ENCODE results near the gene RCL1.
A peak's percentile ranks its signal among the peaks of the same experiment; 100 is the strongest.
"Not testable (repeated sequence)": the region's sequence is repeated elsewhere in the genome, so short reads cannot be mapped to it uniquely, and the experiment has no call there.

Gene RCL1

DNA sequence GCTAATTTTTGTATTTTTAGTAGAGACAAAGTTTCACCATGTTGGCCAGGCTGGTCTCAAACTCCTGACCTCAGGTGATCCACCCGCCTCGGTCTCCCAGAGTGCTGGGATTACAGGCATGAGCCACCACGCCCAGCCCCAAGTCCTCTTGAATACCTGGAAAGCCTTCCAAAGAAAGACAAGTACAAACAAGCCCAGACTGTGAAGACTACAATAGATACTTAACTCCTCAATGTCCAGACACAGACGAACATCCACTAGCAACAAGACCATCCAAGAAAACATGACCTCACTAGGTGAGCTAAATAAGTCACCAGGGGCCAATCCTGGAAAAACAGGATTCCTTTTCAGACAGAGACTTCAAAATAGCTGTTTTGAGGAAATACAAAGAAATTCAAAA, 9.6 kb upstream of the RCL1 start:
- DNase-seq (ENCODE audit: low read depth): not testable (repeated sequence)

DNA sequence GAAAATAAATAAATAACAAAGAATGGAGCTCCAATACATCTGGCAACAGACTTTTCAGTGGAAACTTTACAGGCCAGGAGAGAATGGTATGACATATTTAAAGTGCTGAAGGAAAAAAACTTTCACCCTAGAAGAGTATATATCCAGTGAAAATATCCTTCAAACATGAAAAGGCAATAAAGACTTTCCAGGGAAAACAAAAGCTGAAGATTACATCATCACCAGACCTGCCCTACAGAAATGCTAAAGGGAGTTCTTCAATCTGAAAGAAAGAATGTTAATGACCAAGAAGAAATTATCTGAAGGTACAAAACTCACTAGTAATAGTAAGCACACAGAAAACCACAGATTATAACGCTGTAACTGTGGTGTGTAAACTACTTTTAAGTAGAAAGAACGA, 8.3 kb upstream of the RCL1 start:
- DNase-seq (ENCODE audit: low read depth): no peak

DNA sequence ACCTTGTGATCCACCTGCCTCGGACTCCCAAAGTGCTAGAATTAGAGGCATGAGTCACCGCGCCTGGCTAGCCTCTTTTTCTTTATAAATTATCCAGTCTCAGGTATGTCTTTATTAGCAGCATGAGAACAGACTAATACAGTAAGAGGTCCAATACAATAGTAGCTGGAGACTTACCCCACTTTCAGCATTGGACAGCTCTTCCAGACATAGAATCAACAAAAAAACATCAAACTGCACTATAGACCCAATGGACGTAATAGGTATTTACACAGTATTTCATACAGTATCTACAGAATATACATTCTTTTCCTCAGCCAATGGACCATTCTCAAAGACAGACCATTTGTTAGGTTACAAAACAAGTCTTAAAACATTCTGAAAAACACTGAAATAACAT, 6.1 kb upstream of the RCL1 start:
- no peak for DNase-seq (ENCODE audit: low read depth)

DNA sequence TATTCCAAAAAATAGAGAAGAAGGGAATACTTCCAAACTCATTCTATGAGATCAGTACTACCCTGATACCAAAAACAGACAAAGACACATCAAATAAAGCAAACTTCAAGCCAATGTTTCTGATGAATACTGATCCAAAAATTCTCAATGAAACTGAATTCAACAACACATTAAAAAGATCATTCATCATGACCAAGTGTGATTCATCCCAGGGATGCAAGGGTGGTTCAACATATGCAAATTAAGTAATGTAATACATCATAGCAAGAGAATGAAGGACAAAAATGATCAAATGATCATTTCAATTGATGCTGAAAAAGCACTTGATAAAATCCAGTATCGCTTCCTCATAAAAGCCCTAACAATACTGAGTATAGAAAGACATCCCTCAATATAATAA, 4.9 kb upstream of the RCL1 start:
- DNase-seq (ENCODE audit: low read depth): no peak

DNA sequence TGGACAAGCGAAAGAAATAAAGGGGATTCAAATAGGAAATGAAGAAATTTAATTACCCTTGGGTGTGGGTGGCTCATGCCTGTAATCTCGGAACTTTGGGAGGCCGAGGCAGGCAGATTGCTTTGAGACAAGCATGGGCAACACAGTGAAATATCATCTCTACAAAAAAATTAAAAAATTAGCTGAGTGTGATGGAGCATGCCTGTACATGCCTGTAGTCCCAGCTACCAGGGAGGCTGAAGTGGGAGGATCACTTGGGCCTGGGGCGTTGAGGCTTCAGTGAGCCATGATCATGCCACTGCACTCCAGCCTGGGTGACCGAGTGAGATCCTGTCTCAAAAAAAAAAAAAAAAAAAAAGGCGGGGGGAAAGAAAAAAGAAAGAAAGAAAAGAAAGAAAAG, 4.0 kb upstream of the RCL1 start:
- DNase-seq (ENCODE audit: low read depth): no peak

DNA sequence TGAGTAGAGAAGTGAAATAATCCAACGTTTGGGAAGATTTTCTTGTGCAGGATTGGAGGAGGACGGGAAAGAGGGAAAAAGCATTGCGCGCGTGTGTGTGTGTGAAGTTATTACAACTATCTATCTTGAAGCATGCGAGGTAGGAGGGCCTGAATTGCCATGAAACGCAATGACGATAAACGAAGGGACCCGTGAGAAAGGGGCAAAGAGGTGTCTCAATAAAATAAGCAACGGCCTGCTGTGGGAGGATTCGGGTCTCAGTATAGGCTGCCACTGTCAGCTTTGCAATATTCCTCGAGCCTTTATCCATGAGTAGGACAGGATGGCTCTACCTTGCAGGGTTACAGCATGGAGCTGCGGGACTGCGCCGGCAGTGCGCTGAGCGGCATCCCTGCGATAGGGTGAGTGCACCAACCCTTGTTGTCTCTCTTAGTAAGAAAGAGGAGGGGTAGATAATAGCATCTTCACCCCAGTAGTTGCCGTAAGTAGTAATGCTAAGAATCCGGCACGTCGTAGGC, 631 bp upstream of the RCL1 start:
- peak; percentile 7 for DNase-seq (ENCODE audit: low read depth)

DNA sequence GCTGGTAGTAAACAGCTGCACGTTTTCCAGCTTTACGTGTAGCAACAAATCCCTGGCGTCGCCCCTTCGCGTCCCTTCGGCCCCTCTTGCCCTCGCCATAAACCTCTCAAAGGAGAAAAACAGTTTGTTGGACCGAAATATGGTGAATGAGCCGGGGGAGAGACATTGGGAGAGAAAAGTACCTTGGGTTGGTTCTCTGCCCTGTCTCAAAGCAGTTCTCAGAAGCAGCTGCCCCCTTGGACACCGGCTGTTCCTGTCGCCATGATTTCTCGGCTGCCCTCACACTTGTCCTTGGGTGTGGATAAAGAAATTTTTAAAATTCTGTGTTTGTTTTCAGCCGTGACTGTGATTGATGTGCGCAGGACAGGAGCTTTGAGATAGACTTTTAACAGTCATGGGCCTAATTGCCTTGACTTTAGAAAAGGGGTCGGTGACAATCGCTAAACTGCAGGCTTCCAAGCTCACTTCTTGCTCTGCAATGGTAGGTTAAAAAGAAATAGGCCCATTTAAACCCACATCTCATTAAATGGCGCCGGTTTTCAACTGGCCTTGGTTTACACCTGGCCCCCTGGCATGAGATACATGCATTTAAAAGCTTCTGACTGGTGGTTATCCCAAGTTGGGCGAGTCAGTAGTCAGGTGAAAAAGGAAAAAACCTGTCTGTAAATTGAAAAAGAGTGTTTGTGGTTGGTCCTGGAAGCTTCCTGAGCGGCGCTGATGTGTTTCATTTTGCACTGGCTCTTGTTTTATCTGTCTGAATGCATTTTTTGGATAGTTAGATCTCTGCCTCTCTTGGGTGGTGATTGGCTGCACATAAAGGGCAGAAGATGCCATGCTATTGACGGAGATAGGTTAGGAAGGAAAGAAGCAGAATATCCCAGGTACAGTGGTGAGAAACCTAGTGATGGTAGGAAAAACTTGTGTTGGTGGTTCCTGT, 983 bp downstream of the RCL1 start:
- DNase-seq (ENCODE audit: low read depth): peak; percentile 23

DNA sequence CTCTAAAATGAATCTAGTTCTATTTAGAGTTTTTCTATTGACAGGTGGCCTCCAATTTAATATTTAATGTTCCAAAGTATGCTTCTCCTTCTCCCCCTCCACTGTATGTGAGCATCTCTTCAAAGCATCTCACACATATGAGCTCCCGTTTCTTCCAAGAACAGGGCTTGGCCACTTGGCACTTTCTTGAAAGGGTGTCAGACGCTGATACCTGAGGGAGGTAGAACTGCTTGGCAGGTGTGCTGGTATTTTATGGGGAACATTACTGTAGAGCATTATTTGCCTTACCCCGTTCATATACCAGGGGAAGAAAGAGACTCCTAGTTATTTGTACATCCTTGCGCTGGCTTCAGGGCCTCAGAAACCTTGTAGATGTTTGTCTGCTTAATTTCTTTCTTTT, 1.9 kb downstream of the RCL1 start:
- no peak for DNase-seq (ENCODE audit: low read depth)

DNA sequence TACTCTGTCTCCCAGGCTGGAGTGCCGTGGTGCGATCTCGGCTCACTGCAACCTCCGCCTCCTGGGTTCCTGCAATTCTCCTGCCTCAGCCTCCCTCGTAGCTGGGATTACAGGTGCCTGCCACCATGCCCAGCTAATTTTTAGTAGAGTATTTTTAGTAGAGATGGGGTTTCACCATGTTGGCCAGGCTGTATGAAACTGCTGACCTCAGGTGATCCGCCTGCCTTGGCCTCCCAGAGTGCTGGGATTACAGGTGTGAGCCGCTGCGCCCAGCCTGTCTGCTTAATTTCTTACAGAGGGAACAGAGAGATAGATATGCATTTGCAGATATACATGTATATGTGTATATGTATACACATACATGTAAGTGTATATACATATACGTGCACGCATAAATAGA, 2.4 kb downstream of the RCL1 start:
- not testable (repeated sequence) for DNase-seq (ENCODE audit: low read depth)

DNA sequence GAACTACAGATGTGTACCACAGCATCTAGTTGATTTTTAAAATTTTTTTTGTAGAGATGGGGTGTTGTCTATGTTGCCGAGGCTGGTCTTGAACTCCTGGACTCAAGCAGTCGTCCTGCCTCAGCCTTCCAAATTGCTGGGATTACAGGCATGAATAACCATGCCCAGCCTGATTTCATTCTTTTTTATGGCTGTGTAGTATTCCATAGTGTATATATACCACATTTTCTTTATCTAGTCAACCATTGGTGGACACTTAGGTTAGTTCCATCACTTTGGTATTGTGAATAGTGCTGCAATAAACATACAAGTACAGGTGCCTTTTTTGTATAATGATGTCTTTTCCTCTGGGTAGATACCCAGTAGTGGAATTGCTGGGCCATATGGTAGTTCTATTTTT, 3.8 kb downstream of the RCL1 start:
- no peak for DNase-seq (ENCODE audit: low read depth)

DNA sequence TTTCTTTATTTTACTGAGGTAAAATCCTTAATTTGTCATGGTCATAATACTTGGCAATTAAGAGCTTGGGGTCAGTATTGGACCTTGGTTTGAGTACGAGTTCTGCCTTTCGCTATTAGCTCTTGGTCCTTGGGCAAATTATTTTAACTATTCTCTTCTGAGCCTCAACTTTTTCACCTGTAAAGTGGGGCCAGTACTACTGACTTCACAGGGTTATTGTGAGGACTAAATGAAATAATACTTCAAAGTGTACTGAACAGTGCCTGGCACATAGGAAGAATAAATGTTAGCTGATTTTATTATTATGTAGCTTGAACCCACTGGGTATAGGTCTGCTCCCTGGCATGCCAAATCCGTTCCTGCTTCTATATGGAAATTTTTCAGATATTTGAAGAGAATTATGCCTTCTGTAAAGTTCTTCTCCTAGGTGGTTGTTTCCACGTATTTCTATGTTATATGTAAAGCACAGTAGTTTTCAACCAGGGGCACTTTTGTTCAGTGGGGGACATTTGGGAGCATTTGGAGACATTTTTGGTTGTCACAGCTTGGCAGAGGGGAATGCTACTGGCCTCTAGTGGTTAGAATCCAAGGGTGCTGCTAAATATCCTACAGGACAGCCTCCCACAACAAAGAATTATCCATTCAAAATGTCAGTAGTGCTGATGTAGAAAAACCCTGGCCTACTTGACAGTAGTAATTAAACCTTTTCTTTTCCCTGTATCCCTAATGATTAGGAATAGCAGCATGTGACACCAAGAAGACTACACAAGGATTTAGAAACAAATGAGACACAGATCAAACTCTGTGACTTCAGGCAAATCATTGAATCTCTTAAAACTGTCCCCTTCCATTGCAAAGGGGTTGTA, 4.5 kb downstream of the RCL1 start:
- peak; percentile 37 for DNase-seq (ENCODE audit: low read depth)

DNA sequence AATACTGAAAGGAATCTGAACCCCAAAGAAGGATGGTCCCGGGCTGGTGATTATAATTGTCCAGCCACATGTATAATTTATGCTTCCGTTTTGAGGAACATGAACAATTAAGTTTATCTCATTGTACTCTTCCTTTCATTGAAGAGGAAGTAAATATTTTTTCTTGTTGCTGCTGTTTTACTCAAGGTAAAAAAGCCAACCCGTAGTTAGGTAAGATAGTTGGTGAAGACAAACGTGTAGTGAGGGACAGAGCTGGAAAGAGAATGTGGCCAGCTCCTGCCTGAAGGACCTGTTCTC, 5.1 kb downstream of the RCL1 start:
- DNase-seq (ENCODE audit: low read depth): no peak

DNA sequence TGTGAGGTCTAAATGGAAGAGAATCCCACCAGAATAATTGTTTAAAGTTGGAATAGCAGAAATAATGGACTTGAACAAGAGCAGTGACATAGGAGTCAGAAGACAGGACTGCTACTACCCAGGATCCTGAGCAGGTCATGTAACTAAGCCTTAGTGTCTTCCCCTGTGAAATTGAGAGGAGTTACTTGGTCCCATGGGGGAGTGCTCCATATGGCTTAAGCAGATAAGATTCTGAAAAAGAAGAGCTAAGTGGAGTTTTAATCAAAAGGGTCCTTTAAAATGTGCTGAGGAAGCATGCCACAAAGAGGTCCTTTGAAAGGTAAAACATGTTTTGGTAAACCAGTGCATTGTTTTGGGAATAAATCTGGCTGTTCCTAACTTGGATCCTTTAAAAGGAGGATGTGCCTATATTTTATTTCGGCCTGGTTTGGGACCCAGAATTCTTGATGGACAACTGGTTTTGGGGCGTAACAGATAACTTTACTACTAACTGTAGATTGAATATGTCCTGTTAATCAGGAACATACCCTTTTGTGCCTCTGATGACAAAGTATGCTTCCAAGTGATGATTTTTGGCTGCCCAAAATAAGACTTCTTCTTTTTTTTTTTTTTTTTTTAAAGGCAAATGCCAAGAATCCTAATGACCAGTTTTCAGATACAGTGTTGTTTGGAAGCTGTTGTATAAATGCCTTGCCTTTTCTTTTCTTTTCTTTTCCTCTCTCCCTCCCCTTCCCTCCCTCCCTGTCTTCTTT, 5.7 kb downstream of the RCL1 start:
- no peak for DNase-seq (ENCODE audit: low read depth)

DNA sequence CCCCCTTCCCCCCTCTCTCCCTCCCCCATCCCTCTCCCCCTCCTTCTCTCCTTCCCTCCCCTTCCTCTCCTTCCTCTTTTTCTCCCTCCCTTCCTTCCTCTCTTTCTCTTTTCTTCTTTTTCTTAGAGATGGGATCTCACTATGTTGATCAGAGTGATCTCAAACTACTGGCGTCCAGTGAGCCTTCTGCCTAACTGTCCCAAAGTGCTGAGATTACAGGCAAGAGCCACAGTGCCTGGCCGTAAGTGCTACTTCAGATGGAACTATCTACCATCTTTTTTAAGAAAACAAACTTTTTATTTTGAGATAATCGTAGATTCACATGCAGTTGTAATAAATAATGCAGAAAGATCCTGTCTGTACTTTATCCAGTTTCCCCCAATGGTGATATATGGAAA, 6.3 kb downstream of the RCL1 start:
- no peak for DNase-seq (ENCODE audit: low read depth)

DNA sequence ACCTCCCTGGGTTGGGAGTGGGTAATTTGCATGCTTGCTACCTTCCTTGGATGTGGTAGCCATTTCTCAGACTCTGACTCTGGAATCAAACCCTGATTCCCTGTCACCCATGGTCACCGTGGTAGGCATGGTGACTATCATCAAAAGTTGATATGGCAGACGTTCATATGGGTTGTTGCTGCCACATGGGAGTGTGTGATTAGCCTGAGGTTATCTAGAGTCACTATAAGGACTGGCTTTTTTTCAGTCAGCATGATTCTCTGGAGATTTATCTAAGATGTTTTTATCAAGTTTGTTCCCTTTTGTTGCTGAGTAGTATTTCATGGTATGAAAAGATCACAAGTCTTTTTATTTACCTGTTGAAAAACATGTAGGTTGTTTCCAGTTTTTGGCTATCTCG, 7.0 kb downstream of the RCL1 start:
- DNase-seq (ENCODE audit: low read depth): no peak

DNA sequence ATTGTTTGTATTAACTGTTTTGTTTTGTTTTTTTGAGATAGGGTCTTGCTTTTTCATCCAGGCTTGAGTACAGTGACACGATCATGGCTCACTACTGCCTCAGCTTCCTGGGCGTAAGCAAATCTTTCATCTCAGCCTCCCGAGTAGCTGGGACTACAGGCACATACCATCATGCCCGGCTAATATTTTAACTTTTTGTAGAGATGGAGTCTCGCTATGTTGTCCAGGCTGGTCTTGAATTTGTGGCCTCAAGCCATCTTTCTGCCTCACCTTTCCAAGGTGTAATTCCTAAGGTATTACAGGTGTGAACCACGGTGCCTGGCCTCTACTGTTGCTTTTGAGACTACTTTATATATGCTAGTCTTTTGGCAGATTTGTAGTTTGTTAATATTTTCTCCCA, 8.4 kb downstream of the RCL1 start:
- no peak for DNase-seq (ENCODE audit: low read depth)

DNA sequence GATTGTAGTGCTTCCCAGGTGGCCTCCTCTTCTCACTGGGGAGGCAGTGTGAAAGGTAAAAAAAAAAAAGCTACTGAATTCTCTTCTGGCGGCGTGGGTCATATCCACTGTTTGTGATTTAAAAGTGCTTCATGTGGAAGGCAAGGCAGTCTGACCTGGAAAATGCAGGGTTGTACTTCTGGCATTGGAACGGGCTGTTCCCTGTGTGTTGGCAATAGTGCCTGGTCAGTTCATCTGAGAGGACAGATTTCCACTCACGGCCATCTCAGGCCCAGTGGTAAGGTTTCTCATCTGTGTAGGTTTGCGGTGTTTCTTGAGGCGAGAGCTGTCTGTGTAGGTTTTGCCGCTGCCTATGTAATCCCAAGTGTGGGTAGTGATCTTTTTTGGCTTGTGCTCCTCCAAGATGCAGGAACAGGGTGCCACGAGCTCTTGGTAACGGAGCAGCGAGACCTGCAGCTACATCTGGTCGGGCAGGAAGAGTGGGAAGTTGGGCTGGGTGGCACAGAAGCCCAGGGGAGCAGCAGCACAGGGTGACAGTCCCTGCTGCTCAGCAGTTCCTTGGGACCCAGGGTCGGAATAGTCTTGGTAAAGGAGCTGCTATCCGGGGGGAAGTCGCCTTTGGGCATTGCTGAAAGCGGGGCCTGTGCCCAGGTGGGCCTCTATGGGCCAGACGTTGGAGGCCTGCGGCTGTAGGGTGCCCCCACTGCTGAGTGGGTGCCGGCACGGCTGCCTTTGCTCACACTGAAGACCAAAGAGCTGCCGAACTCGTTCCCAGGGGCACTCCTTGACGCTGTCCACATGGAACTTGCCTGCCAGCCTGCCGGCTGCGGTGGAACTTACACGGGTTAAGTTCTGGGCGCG, 11.2 kb downstream of the RCL1 start:
- no peak for DNase-seq (ENCODE audit: low read depth)

DNA sequence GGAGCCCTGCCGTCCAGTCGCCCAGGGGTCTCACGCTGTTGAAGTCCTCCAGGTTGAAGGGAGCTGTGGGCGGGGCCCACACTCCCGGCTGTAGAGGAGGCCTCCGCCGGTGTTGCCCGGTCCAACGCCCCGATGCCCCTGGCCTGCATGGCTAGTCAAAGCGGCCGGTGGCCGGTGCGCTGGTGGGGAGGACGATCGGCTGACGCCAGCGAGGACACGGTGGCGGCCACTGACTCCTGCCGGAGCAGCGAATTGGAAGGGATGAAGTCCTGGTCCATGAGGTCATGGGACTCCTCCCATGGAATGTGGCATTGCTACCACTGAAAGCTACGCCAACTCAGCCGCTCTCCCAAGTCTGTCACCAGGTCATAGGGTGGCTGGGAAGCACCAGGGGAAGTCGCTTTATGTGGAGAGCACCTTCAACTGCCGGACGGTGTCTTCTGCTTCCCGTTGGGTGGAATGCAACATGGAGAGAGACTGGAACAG, 11.8 kb downstream of the RCL1 start:
- no peak for DNase-seq (ENCODE audit: low read depth)

DNA sequence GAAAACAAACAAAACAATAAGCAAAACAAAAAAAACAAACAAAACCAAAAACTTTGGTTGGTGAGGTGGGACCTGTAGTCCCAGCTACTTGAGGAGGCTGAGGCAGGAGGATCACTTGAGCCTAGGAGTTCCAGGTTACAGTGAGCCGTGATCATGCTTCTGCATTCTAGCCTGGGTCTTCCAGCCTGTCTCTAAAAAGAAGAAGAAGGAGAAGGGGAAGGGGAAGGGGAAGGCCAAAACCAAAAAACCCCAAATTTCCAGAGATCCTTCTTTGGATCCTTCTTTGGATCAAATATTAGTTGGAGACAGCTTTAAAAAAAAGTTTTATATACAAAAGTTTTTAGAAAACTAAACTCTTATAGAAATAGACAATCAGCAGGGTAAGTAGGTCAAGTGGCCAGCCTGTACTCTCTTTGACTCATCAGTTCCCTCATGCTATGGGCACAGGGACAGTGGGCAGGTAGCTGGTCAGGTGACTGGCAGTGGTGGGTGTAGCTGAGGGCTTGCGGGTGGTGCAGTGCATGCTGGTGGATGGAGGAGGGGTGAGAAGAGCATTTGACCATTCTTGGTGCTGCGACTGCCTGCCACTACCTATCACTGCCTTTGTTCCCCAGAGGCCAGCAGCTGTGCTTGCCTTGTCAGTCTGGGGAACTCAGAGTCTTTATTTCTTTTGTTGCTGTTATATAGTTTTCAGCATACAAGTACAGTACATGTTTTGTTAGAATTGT, 12.6 kb downstream of the RCL1 start:
- no peak for DNase-seq (ENCODE audit: low read depth)

DNA sequence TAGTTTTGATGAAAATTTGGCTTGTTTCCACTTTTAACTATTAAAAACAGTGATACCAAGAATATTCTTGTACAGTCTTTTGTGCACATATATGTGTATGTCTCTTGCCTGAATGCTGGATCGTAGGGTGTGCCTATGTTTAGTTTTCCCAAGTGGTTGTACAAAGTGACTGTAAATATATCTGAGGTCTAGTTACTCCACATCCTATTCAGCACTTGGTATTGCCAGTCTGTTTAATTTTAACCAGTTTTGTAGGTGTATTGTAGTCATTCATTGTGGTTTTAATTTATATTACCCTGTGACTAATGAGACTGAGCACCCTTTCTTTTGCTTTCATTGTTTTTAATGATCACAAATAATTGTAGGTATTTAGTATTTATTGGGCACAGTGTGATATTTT, 17.8 kb downstream of the RCL1 start:
- no peak for DNase-seq (ENCODE audit: low read depth)

DNA sequence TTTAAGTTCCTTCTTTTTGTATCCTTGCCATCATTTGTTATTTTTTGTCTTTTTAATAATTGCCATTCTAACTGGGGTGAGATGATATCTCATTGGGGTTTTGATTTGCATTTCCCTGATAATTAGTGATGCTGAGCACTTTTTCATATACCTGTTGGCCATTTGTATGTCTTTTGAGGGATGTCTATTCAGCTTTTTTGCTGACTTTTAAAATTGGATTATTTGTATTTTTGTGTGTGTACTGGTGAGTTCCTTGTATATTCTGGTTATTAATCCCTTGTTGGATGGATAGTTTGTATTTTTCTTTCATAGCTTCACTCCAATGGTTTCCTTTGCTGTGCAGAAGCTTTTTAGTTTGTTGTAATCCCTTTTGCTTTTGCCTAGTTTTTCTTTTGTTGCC, 19.1 kb downstream of the RCL1 start:
- DNase-seq (ENCODE audit: low read depth): no peak
